ENCODE data around the gene ZNF668. TPM values are rescaled to one million over a fixed set of nuclear protein-coding genes. Genes with fewer than 3 reads are reported as not detected.

ZNF668 gene
- total RNA-seq, 1 donor from 2014 or later = 23.1 TPM

DNA sequence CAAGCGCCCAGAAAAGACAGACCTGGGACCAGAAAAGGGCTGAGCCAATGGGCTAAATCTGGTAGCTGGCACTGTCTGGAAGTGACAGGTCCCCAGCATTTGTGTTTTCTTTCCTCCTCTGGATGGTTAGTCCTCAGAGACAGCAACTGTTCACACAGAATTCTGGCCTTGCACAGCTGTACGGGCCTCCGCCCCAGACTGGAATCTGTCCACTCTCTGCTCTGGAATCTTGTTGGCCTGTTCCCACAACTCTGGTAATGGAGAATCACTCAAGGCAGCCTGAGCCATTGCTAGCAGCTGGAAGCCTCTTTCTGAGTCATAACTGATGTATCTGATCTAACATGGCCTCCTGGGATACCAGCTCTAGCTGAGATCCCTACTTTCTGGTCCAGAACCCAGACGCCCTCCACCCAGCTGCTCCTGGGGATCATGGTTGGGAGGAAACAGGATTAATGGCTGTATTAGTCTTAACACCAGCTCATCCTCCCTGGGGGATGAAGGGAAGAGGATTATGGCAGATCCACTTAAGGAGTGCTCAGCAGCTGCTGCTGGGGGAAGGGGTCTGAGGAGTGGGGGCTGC is 9.1 kb downstream of the ZNF668 start:
- Histone ChIP-seq H3K36me3 (ENCODE audit: control insufficient read depth, insufficient read depth, low read length) (no peaks in the 10 kb centered on the region), H3K27me3 (ENCODE audit: control insufficient read depth, insufficient read depth, low read length) (no peaks in the 10 kb centered on the region), H3K4me3 (ENCODE audit: low read depth, low read length) (no peak overlapping the region)
- DNase-seq (ENCODE audit: low read depth) = no peak
- TF ChIP-seq, protein P1, sequence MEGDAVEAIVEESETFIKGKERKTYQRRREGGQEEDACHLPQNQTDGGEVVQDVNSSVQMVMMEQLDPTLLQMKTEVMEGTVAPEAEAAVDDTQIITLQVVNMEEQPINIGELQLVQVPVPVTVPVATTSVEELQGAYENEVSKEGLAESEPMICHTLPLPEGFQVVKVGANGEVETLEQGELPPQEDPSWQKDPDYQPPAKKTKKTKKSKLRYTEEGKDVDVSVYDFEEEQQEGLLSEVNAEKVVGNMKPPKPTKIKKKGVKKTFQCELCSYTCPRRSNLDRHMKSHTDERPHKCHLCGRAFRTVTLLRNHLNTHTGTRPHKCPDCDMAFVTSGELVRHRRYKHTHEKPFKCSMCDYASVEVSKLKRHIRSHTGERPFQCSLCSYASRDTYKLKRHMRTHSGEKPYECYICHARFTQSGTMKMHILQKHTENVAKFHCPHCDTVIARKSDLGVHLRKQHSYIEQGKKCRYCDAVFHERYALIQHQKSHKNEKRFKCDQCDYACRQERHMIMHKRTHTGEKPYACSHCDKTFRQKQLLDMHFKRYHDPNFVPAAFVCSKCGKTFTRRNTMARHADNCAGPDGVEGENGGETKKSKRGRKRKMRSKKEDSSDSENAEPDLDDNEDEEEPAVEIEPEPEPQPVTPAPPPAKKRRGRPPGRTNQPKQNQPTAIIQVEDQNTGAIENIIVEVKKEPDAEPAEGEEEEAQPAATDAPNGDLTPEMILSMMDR (IDR thresholded peaks at IDR 0.05; ENCODE audit: insufficient read depth, low read length, poor library complexity, severe bottlenecking) = no peak

DNA sequence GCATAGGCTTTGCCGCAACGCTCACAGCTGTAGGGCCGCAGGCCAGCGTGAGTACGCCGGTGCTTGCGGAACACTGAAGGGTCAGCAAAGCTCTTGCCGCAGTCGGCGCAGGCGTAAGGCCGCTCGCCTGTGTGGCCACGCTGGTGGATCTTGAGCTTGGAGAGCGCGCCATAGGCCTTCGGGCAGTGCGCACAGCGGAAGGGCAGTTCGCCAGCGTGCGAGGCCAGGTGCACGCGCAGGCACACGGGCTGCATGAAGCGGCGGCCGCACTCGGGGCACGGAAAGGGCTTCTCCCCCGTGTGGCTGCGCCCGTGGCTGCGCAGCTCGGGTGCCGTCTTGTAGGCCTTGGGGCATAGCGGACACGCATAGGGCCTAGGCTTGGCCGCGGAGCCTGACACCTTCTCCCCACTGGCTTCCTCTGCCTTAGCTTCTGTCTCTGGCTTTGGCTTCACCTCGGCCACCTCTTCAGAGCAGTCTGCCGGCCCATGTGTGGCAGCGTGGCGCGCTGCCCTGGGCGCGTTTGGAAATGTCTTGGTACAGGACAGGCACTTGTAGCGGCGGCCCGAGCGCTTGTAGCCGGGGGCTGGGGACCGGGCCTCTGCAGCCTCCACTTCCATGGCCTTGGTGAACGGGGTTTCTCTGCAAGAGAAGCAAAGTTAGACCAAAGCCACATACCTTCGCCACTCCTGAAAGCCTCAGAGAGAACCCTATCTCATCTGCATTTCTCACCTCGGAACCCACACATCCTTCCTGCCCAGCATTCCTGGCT is 10.0 kb downstream of the ZNF668 start:
- no peak for DNase-seq (ENCODE audit: low read depth)
- H3K27me3 ChIP-seq (ENCODE audit: control insufficient read depth, insufficient read depth, low read length) = no peaks in the 10 kb centered on the region
- no peaks in the 10 kb centered on the region for H3K36me3 ChIP-seq (ENCODE audit: control insufficient read depth, insufficient read depth, low read length)
- TF ChIP-seq, protein P1 (IDR thresholded peaks at IDR 0.05; ENCODE audit: insufficient read depth, low read length, poor library complexity, severe bottlenecking) = no peak
- H3K4me3 ChIP-seq (ENCODE audit: low read depth, low read length) = no peak overlapping the region

DNA sequence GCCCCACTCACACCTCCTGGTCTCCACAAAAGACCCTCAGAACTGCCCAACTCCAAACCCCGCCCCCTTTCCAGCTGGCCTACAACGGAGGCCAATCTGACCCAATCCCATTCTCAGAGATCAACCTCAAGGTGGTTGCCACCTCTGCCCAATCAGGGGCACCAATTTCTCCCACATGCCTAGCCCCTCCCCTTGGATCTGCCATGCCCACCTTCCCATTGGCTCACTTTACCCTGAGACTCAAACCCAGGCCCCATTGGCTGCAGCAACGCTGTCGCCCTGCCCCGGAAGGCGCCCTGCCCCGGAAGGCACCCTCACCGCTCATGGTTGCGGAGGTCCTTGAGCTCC is 10.6 kb downstream of the ZNF668 start:
- TF ChIP-seq, protein P1 (IDR thresholded peaks at IDR 0.05; ENCODE audit: insufficient read depth, low read length, poor library complexity, severe bottlenecking) = no peak
- Histone ChIP-seq H3K36me3 (ENCODE audit: control insufficient read depth, insufficient read depth, low read length) (no peaks in the 10 kb centered on the region), H3K27me3 (ENCODE audit: control insufficient read depth, insufficient read depth, low read length) (no peaks in the 10 kb centered on the region), H3K4me3 (ENCODE audit: low read depth, low read length) (no peak overlapping the region)
- no peak for DNase-seq (ENCODE audit: low read depth)

DNA sequence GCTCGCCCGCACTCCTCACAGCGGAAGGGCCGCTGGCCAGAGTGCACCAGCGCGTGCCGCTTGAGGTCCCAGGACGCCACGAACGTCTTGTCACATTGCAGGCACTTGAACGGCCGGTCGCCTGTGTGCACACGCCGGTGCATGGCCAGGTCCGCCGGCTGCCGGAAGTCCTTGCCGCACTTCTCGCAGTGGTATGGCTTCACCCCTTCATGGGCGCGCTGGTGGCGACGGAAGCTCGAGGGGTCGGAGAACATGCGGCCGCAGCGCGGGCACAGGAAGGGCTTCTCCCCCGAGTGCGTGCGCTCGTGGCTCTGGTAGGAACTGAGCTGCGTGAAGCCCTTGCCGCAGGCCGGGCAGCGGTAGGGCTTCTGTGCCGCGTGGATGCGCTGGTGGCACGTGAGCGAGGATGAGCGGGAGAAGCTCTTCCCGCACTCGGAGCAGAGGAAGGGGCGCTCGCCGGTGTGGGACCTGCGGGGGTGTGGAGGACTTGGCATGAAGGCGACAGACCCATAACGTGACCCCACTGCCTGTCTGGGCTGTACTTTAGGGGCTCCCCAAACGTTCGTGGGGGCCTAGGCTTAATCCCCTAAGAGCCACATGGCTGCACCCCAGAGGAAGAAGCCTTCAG is 12.1 kb downstream of the ZNF668 start:
- Histone ChIP-seq H3K27me3 (ENCODE audit: control insufficient read depth, insufficient read depth, low read length) (no peaks in the 10 kb centered on the region), H3K4me3 (ENCODE audit: low read depth, low read length) (no peak overlapping the region), H3K36me3 (ENCODE audit: control insufficient read depth, insufficient read depth, low read length) (no peaks in the 10 kb centered on the region)
- TF ChIP-seq, protein P1 (IDR thresholded peaks at IDR 0.05; ENCODE audit: insufficient read depth, low read length, poor library complexity, severe bottlenecking) = no peak
- no peak for DNase-seq (ENCODE audit: low read depth)

DNA sequence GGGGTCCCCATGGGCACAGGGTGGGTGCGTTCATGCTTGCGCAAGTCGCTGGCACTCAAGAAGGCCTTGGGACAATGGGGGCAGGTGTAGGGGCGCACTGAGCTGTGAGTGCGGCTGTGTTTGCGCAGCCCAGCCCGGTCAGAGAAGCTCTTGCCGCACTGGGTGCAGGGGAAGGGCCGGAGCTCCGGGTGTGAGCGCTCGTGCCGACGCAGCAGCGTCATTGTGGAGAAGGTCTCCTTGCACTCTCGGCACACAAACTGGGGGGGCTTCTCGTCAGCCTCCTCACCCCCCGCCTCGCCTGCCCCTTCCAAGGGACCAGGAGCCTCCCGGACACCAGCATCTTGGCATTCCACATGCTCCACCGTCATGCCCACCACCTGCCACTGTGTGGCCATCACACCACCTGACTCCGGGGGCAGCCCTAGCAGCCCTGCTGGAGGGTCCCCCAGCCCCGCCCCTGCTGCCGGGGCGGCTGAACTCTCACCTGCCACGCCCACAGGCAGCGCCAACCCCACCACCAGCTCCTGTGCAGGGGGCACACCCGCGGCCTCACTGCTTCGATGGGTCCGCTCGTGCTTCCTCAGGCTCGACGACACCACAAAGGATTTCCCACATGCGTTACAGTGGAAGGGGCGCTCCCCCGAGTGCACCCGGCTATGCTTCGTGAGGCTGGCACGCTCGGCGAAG is 12.8 kb downstream of the ZNF668 start:
- no peaks in the 10 kb centered on the region for H3K27me3 ChIP-seq (ENCODE audit: control insufficient read depth, insufficient read depth, low read length)
- TF ChIP-seq, protein P1 (IDR thresholded peaks at IDR 0.05; ENCODE audit: insufficient read depth, low read length, poor library complexity, severe bottlenecking) = no peak
- no peak overlapping the region for H3K4me3 ChIP-seq (ENCODE audit: low read depth, low read length)
- DNase-seq (ENCODE audit: low read depth) = no peak
- H3K36me3 ChIP-seq (ENCODE audit: control insufficient read depth, insufficient read depth, low read length) = no peaks in the 10 kb centered on the region

Data from kidney epithelial cell (primary cell).